Activated gamma-delta T cell (primary cell): Measurements from ENCODE around the gene LRBA.

Experiments
- DNase-seq: peaks from one replicate; lab custom pipeline; 2025; lab: John Stamatoyannopoulos, UW

LRBA gene

DNA sequence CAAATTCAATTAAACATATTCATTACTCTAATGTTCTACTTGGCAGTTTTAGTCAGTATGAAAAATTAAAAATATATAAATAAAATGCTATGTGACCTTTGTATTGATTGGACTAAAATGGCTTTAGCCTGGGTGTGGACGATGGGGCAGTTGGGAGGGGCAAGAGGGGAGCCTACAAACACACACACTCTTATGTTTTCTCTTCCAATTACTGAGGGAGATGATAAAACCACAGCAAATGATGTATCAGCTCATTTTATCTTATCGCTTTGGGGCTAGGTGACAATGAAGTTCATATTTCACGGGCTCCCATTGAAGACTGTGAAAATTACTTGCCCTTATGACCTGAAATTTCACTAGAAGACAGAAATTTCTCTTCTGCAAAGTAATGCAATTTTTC, 517.5 kb downstream of the LRBA start:
- DNase-seq, result no peak

DNA sequence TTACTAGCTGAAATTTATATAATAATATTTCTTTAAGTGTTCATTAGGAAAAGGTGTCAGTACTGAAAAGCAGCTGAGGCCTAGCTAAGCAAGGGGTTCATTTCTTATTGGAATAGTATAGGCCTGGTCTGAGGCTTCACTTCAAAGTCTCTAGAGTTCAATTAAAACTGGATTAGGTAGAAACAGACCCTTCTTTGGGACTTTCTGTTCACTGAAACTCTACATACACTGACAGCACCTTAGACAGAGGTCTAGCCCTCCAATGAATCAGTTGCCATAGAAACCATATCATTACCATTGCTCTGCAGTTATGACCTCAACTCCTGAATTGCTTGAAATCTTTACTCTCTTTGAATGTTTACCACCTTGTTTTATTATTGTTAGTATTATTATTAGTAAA, 519.5 kb downstream of the LRBA start:
- DNase-seq, result no peak

DNA sequence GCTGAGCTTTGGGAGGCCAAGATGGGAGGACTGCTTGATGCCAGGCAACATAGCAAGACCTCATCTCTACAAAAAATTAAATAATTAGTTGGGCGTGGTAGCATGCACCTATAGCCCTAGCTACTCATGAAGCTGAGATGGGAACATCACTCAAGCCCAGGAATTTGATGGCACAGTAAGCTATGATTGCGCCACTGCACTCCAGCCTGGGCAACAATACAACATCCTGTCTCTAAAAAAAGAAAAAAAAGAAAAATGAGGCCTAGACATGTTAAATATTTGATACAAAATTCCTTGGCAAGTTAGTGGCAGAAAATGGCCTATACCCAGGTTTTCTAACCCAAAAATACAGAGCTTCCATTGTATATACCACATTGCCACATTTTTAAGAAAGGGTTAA, 521.2 kb downstream of the LRBA start:
- DNase-seq, result no peak

DNA sequence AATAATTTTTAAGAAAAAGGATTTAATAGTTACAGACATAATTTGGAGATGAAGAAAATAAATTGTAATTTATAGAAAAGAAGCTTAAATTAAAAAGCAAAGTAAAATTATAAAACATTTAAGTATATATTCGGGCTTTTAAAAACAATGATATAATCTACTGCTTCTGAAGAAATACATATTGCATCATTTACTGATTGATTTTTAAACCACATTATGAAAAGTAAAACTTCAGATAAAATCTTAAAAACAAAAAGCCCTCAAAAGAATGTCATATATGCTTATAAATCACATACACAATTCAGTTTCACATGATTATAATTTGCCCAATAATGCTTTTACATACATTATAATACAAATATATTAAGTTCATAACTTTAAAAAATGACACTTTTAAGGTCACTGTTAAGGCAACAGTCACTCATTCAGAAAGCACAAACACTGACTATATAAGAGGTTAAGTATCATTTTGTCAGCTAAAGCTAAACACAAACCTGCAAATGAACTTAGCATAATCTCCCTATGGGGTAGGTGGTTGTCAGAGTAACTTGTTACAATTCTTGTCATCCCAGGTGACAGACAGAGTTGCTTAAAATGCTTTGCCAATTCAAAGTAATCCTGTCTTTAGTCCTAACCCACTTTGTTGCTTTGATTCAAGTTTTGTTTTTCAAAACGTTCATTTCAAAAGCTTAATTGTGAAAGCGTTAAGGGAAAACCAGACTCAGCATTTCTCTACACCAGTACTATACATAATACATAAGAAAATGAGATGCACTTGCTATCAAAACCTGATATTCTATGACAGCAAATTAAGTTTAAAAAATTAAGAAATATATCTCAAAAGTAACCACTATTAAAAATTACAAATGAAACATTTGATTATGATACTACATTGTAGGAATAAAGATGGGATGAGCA, 523.7 kb downstream of the LRBA start:
- no peak for DNase-seq

DNA sequence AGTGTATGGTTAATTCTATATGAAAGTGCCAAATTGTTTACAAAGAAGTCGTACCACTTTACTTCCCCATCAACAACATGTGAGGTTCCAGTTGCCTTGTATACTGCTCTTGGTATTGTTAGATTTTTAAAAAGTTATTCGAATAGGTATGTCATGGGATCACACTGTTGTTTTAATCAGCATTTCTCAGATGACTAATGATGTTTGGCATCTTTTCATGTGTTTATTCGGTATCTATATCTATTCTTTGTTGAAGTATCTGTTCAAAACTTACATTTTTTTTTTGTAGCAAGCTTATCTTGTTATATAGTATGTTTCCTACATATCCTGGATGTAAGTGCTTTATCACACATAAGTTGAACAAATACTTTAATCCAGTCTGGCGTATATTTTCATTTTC, 532.5 kb downstream of the LRBA start:
- no peak for DNase-seq

DNA sequence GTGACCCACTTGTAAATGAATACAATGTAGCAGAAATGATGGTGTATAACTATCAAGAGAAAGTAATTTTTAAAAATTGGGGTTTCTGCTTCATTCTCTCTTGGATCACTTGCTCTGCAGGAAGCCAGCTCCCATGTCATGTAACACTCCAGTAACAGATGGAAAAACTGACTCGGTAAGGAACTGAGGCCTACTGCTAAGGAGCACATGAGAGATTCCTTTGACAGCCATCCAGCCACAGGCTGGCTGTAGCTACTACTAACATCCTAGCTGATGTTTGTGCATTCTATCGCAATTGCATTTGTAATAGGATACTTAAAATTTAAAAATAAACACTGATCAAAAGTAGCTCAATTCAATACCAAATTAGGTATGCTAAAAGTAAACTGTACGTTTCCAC, 535.4 kb downstream of the LRBA start:
- no peak for DNase-seq

DNA sequence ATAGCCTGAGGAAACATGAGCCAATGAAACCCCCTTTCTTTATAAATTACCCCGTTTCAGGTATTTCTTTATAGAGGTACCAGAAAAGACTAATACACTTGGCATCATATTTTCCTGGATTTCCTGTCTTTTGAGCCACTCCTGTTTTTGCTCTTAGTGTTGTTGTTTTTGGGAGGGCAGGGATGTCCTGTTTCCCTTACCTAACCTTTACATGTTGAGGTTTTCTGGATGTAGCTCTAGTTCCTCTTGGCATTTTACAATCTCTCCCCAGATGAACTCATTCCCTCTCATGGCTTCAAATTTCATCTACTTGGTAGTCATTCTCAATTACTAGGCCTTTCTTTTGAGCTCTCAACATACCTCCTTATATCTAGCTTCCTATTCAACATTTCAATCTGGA, 537.2 kb downstream of the LRBA start:
- no peak for DNase-seq

DNA sequence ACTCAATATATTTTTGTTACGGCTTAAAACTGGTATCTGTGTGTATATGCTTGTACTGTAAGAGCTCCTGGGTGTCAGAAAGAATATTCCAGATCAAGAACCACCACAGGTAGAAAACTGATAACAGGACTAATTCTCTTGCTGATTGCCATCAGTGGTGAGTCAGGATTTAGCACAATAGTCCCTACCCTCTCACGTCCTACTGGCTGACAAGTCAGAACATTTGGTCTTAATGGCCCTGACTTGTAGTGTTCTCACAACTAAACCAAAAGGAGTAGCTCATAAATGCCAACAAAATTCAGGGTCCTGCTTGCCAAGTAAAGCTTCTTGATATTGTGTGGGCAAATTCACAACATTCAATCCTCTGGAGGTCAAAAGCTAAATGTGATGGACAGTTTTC, 538.3 kb downstream of the LRBA start:
- DNase-seq, result no peak

DNA sequence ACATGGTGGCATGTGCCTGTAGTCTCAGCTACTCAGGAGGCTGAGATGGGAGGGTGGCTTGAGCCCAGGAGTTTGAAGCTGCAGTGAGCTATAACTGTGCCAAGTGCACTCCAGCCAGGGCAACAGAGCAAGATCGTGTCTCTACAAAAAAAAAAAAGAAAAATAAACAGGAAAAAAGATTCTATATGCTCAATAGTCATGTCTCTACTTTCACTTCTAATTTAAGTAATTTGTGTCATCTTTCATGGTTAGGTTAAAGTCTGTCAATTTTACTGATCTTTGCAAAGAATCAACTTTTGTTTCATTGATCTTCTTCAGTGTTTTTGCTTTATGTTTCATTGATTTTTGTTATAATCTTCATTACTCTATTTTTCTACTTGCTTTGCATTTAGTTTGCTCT, 539.3 kb downstream of the LRBA start:
- no peak for DNase-seq

DNA sequence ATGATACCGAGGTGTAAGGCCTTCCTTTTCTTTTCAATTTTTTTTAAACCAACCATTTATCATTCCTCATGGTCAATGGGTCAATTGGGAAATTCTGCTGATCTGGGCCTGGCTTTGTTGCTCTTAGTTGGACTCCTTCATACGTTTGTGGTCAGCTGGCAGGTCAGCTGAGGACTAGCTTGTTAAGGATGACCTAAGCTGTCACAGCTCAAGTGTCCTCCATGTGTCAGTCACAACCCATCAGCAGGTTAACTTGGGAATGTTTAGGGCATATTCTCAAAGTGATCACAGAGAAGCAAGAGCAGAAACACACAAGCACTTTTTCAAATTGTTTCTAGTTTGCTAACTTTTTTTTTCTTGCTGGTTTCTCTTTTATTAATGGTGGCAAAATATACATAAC, 550.6 kb downstream of the LRBA start:
- no peak for DNase-seq

DNA sequence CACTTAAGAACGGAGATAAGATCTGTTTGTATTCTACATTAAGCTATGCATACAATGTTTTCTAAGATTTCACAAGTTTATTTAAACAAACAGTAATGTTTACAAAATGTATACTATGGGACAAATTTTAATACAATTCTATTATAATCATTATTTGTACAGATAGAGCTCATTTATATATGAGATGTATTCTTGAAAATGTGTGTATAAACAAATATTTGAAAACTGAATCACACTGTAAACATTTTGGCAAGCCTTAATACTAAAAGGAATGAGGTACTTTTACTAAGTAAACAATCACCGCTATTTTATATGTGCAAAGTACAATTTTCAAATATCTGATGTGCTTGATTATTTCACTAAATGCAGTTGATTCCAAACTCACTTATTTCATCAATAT, 552.3 kb downstream of the LRBA start:
- DNase-seq, result no peak

DNA sequence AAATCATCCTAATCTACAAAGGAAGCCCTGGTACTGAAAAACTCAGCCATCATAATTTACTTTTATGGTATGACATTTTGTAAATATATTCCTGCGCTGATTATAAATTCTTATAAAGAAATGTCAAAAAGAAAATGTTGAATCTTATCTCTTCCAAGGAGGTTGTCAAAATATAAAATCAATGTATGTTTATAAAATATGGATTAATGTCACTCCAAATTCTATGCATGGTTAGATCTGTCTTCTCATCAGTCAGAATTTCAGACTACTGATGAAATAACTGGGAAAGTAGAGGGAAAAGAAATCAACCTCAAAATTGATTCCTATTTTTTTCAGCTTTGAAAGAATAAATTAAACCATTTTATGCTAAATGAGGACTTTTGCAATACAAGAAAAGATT, 553.1 kb downstream of the LRBA start:
- no peak for DNase-seq

DNA sequence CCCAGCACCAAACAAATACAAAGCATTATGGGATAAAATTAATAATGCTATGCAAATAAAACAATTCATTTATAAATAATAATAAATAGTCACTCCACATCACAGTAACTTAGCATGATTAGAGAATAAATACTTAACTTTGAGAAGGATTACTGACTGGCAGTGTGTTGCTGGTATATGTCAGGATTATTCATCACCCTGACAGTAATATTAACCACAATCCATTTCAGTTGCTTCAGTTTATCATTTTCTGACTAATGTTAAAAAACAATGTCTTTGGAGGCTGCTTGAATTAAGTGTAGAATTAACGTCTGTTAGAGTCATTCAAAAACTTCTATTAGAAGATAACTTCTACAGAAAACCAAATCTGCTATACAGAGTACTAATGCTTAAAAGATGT, 557.3 kb downstream of the LRBA start:
- DNase-seq, result no peak

DNA sequence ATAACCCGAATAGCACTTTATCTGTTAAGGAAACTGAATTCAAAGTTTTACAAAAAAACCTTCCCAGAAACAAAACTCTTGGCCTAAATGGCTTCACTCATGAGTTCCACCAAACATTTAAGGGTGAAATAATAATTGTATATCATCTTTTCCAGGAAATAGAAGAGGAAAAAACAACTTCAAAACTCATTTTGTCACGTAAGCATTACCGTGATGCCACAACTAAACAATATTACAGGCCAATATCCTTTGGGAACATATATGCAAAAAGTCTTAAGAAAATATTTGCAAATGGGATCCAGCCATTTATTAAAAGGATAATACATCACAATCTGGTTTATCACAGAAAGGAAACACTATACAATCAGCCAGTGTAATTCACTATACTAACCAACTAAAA, 563.2 kb downstream of the LRBA start:
- no peak for DNase-seq

DNA sequence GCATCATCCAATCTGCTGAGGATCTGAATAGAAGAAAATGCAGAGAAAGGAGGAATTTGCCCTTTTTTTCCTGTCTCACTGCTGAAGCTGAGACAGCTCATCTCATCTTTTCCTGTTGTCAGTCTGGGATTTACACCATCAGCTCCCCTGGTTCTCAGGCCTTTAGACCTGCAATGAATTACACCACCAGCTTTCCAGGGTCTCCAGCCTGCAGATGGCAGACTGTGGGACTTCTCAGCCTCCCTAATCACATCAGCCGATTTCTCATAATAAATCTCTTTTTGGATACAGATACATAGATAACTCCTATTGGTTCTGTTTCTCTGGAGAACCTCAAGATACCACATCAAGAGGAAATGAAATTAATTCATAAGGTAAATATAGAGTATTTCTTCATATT, 567.7 kb downstream of the LRBA start:
- DNase-seq, result no peak

DNA sequence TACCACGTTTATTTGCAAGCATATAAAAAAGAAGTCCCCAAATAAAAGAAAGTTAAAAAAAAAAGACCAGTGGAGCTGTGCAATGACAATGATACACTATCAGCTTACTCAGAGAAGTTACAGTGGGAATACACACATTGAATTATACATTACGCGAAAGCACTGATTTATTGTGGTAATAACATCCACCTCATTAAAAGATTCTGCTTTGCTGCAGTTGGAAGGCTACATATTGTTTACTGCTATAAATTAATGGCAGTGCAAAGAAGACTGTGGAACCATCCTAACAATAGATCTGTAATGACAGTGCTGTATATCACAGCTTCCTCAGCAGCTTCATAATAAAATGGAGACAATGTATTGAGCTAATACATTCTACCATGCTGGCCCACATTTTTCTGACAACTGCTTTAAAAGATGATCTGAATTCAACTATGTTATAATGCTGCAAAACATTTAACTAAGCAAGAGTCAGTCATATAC, 575.6 kb downstream of the LRBA start:
- no peak for DNase-seq

DNA sequence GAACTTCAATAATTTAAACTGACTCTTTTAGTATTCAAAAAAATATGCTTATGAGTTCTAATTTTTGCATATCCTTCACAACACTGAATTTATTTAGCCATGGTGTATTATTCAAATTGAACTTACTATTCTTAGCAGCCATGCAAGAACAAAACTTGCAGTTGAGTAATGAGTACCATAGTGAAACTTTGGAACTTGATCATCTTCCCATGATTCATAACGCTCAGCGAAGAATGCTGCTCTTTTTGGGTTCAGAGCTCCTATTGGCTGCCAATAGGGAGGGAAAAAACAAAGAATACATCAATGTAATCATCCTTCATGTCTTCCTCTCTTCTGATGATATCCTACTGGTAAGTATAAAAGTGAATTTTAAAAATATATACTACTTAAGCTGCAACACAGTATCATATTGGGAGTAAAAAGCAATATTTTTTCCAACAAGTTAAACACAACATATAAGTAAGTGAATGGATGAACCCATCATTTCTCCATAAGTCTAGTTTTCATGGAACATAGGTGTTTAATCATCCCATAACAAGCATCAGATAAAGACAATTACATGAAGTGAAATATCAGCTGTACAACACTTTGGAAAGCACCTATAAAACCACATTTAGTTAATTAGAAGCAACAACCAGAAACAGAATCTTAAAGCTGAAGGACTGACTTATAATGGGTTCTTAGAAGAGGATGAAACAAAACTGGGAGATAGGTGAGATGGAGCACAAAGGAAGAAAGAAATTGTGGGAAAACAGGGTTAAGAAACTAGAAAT, 578.3 kb downstream of the LRBA start:
- no peak for DNase-seq

DNA sequence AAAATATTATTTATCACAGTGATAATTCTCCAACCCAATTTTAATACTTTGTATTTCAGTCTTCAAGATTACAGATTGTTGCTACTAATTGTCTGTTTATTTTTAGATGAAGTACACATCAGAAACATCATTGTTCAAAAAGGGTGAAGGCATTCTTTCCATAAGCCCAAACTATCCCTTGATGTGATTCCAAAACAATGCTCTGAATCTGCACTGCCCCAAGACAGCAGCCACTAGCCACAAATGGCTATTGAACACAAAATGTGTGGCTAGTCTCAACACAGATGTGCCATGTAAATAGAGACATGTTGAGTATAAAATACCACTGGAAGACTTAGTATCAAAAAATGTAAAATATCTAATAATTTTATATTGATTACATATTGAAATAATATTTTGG, 583.9 kb downstream of the LRBA start:
- no peak for DNase-seq

DNA sequence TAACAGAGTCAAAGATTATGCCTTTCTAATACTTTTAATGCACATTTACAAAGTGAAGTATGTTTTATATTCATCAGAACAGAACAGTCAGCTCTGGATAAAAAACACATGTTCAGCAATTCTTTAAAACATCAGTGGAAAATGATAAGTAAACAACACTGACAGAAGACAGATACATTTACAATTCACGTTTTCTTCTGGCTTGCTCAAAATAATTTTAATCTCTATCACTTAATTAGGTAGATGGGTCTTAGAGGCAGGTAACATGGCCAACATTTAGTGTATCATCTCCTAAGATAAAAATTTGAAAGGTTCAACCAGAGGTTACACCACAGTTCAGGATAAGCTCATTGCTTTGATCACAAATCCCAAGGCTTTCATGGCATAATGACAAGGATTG, 589.9 kb downstream of the LRBA start:
- DNase-seq, result no peak

DNA sequence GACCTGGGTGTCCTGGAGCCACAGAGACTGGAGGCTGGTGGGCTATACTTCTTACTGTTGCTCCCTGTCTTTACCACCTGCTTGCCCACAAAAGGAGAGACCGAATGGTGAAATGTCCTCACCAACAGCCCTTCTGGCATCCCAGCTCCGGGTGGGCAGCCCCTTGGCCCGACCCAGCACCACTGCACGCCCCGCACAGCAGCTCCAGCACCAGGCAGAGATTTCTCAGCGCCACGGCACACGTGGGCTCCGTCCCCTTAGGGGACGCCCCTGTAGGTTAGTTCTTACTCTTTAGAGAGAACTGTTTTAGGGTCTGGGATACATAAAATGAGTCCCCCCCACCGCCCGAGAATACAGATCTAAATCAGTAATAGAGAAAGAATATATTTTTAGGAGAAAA, 591.6 kb downstream of the LRBA start:
- DNase-seq, result no peak

DNA sequence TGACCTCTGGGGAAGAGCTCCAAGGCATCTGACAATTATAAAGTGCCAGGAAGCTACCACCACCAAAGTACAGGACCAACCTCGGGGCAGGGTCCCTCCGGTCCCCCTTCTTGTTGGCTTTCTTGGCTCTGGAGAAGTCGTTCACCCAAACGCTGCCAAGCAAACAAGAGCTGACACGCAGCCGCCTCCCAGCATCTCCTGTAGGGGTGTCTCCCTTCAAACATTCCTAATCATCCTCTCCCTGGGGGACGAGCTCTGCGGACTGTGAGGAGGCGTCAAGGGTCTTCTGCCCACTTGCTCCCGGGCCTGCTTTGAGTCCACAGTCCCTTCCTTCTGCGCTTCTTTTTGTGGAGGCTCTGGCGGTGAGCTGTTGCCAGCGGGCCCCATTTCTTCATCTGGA, 592.0 kb downstream of the LRBA start:
- no peak for DNase-seq

DNA sequence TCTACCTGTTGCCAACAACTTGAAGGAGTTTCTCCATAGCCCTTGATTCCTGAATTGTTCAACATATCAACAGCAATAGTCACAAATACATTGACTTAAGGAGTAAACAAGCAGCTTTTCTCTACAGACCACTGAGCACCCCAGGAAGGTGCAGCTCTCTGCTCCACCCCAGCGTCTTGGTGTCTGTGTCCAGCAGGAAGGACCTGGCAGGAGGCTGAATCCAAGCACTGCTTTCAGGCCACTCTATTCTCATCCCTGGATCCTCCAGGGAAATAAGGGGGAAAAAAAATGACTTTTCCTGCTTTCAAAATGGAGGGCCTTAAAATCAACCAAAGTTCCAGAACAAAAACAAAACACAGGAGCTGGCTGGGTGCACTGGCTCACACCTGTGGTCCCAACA, 593.5 kb downstream of the LRBA start:
- DNase-seq, result no peak

DNA sequence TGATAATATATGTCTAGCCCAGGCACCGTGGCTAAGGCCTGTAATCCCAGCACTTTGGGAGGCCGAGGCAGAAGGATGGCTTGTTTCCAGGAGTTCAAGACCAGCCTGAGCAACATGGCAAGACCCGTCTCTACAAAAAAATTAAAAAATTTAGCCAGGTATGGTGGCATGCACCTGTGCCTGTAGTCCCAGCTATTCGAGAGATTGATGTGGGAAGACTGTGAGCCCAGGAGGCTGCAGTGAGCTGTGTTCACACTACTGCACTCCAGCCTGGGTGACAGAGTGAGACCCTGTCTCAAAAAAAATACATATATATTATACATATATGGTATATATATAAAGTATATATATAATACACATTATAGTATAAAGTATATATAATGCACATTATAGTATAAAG, 595.1 kb downstream of the LRBA start:
- DNase-seq, result no peak
